ENCODE data around the gene MDK. TPM values are rescaled to one million over a fixed set of nuclear protein-coding genes. Genes with fewer than 3 reads are reported as not detected.

MDK gene
- total RNA-seq, 1 donor from 2014 or later: 604 TPM

GRCh38 chr11:46362156-46363030, 19.1 kb upstream of the MDK start:
- no peak for TF ChIP-seq CTCF (conservative IDR thresholded peaks at IDR 0.05; ENCODE audit: low read depth, low read length)
- no peak for DNase-seq (ENCODE audit: low read depth)
- H3K4me3 ChIP-seq (ENCODE audit: low read depth, low read length): no peak overlapping the region

GRCh38 chr11:46363031-46363407, 18.4 kb upstream of the MDK start:
- no peak for DNase-seq (ENCODE audit: low read depth)
- no peak overlapping the region for H3K4me3 ChIP-seq (ENCODE audit: low read depth, low read length)
- no peak for TF ChIP-seq CTCF (conservative IDR thresholded peaks at IDR 0.05; ENCODE audit: low read depth, low read length)

GRCh38 chr11:46363455-46364005, 17.9 kb upstream of the MDK start:
- TF ChIP-seq CTCF (conservative IDR thresholded peaks at IDR 0.05; ENCODE audit: low read depth, low read length): no peak
- DNase-seq (ENCODE audit: low read depth): no peak
- H3K4me3 ChIP-seq (ENCODE audit: low read depth, low read length): no peak overlapping the region

- H3K4me3 ChIP-seq (ENCODE audit: low read depth, low read length): no peak overlapping the region
- DNase-seq (ENCODE audit: low read depth): no peak
- no peak for TF ChIP-seq CTCF (conservative IDR thresholded peaks at IDR 0.05; ENCODE audit: low read depth, low read length)
Measured at GRCh38 chr11:46364056-46364455, 17.4 kb upstream of the MDK start.

- no peak for TF ChIP-seq CTCF (conservative IDR thresholded peaks at IDR 0.05; ENCODE audit: low read depth, low read length)
- no peak overlapping the region for H3K4me3 ChIP-seq (ENCODE audit: low read depth, low read length)
- DNase-seq (ENCODE audit: low read depth): no peak
Measured at GRCh38 chr11:46364791-46365190, 16.7 kb upstream of the MDK start.

GRCh38 chr11:46366260-46366659, 15.2 kb upstream of the MDK start:
- TF ChIP-seq CTCF (conservative IDR thresholded peaks at IDR 0.05; ENCODE audit: low read depth, low read length): no peak
- no peak overlapping the region for H3K4me3 ChIP-seq (ENCODE audit: low read depth, low read length)
- no peak for DNase-seq (ENCODE audit: low read depth)

Measured in epithelial cell of proximal tubule (primary cell).